Upper lobe of left lung (tissue), 6 donors: ENCODE measurements around the gene SURF6. TPM values are rescaled to one million over a fixed set of nuclear protein-coding genes. Genes with fewer than 3 reads are reported as not detected.
"Not testable (repeated sequence)": the region's sequence is repeated elsewhere in the genome, so short reads cannot be mapped to it uniquely, and the experiment has no call there.

Experiments used
- ATAC-seq, 2 donors: fragments of 200-7000 bp; cut with Tn5 transposase; one replicate each; pipeline ENCODE4 v1.9.1; 2022; ENCODE audit warnings: mild to moderate bottlenecking in 2 of 2, moderate library complexity in 2 of 2; ENCODE audit not compliant: low FRiP score in 2 of 2
- DNase-seq, 2 donors: peaks; one replicate each; pipeline ENCODE4 v3.0.0-alpha.2; 2019 to 2020
- H3K27ac ChIP-seq, 4 donors: fragments of 200-600 bp; sonication (generic); one replicate each; pipeline ENCODE4 v1.5.1; 2016 to 2019
- H3K27me3 ChIP-seq, 4 donors: fragments of 200-600 bp; sonication (generic); one replicate each; pipeline ENCODE4 v1.5.1; 2017 to 2019
- H3K36me3 ChIP-seq, 4 donors: fragments of 200-600 bp; sonication (generic); one replicate each; pipeline ENCODE4 v1.5.1; 2016 to 2019
- H3K4me1 ChIP-seq, 4 donors: fragments of 200-600 bp; sonication (generic); one replicate each; pipeline ENCODE4 v1.5.1; 2018 to 2019
- H3K4me3 ChIP-seq, 4 donors: fragments of 200-600 bp; sonication (generic); one replicate each; pipeline ENCODE4 v1.5.1; 2017 to 2019; ENCODE audit warnings: mild to moderate bottlenecking in 2 of 4, moderate library complexity in 1 of 4
- H3K9me3 ChIP-seq, 4 donors: fragments of 200-600 bp; sonication (generic); one replicate each; pipeline ENCODE4 v1.5.1; 2018 to 2019
- CTCF ChIP-seq, 6 experiments: fragments of 450-650 bp in 4 of 6; fragments of 200-600 bp in 2 of 6; sonication (generic) in 2 of 6; IDR thresholded peaks; one replicate each; pipeline ENCODE4 v1.5.1; 2016 to 2019; ENCODE audit warnings: antibody characterized with exemption in 6 of 6
- EP300 ChIP-seq, 4 donors: sonication (generic); formaldehyde crosslinking; IDR thresholded peaks; one replicate each; pipeline ENCODE4 v1.5.1; 2017; ENCODE audit warnings: antibody characterized with exemption in 4 of 4, control low read depth in 2 of 4
- POLR2A ChIP-seq, 4 donors: fragments of 450-650 bp; IDR thresholded peaks; one replicate each; pipeline ENCODE4 v1.5.1; 2016 to 2017; ENCODE audit warnings: antibody characterized with exemption in 4 of 4, mild to moderate bottlenecking in 2 of 4
- POLR2AphosphoS5 ChIP-seq, 2 donors: sonication (generic); formaldehyde crosslinking; IDR thresholded peaks; one replicate each; pipeline ENCODE4 v1.5.1; 2017; ENCODE audit warnings: antibody characterized with exemption in 2 of 2
- WGBS, 2 donors: methylation state at CpG; one replicate each; pipeline ENCODE4 v1.1.5; 2017 to 2018; 5-methylcytosine and 5-hydroxymethylcytosine counted together
- total RNA-seq, 6 donors: library from RNA; depleted of rRNA in 4 of 6; stranded (reverse); fragments of >200 nt in 4 of 6; gene quantifications; one replicate each; pipeline versions ENCODE4 v1.1.0 to v1.2.1, GENCODE V29; 2016 to 2021
- donor health status: DM: no; HTN: no; CAD: no; lungs with moderate emphysema.
- donor health status: DM: no; HTN: yes; CAD: no; lungs with severe emphysema.

The SURF6 gene
- total RNA-seq, 6 donors from 2014 or later, result 16.6 to 30.4 (median 24.7) TPM

- Histone ChIP-seq H3K36me3 (peaks cover 4 to 72% (median 47%) of the 10 kb centered on the region in 4 donors), H3K4me1 (peaks cover 11 to 36% (median 15%) of the 10 kb centered on the region in 4 donors), H3K27me3 (no peaks in the 10 kb centered on the region), H3K4me3 (no peak overlapping the region), H3K27ac (peak overlapping the region in 2 of 4 donors; percentile 23 to 33), H3K9me3 (no peaks in the 10 kb centered on the region)
- DNase-seq (no peak), ATAC-seq (no peak)
- 77 to 85% methylated on average over 10 to 12 of the region's 12 CpGs for WGBS, 2 donors
- no peak for TF ChIP-seq POLR2A (IDR thresholded peaks at IDR 0.05)
- TF ChIP-seq POLR2AphosphoS5 (IDR thresholded peaks at IDR 0.05), result no peak
- TF ChIP-seq CTCF (IDR thresholded peaks at IDR 0.05), result no peak
- TF ChIP-seq EP300 (IDR thresholded peaks at IDR 0.05), result no peak
Observed at GRCh38 chr9:133342069-133342406, 6.0 kb upstream of the SURF6 start.

- Histone ChIP-seq H3K9me3 (no peaks in the 10 kb centered on the region), H3K4me1 (peaks cover 9 to 35% (median 13%) of the 10 kb centered on the region in 4 donors), H3K27ac (peak overlapping the region; percentile 33 to 62 (median 53)), H3K36me3 (peaks cover 4 to 72% (median 47%) of the 10 kb centered on the region in 4 donors), H3K27me3 (no peaks in the 10 kb centered on the region), H3K4me3 (peak overlapping the region in 1 of 4 donors; percentile 10)
- DNase-seq (peak; percentile 65 to 70), ATAC-seq (peak; percentile 80 to 83)
- TF ChIP-seq POLR2AphosphoS5 (IDR thresholded peaks at IDR 0.05) (no peak), CTCF (IDR thresholded peaks at IDR 0.05) (no peak), POLR2A (IDR thresholded peaks at IDR 0.05) (no peak), EP300 (IDR thresholded peaks at IDR 0.05) (no peak)
- 77 to 83% methylated on average over 14 of the region's 15 CpGs for WGBS, 2 donors
Observed at GRCh38 chr9:133341369-133342068, 5.5 kb upstream of the SURF6 start.

GRCh38 chr9:133340916-133341315, 4.9 kb upstream of the SURF6 start:
- peak in 1 of 2 donors; percentile 38 for DNase-seq
- Histone ChIP-seq H3K9me3 (no peaks in the 10 kb centered on the region), H3K4me1 (peaks cover 4 to 34% (median 11%) of the 10 kb centered on the region in 4 donors), H3K27me3 (no peaks in the 10 kb centered on the region), H3K4me3 (peak overlapping the region in 1 of 4 donors; percentile 10), H3K27ac (peak overlapping the region in 3 of 4 donors; percentile 33 to 59 (median 47)), H3K36me3 (peaks cover 4 to 72% (median 47%) of the 10 kb centered on the region in 4 donors)
- WGBS, 2 donors, result 69 to 83% methylated on average over 6 to 13 of the region's 13 CpGs
- TF ChIP-seq CTCF (IDR thresholded peaks at IDR 0.05), result no peak
- TF ChIP-seq EP300 (IDR thresholded peaks at IDR 0.05), result no peak
- no peak for TF ChIP-seq POLR2A (IDR thresholded peaks at IDR 0.05)
- no peak for TF ChIP-seq POLR2AphosphoS5 (IDR thresholded peaks at IDR 0.05)
- no peak for ATAC-seq

GRCh38 chr9:133340256-133340655, 4.3 kb upstream of the SURF6 start:
- Histone ChIP-seq H3K4me1 (peaks cover 7 to 38% (median 13%) of the 10 kb centered on the region in 4 donors), H3K27me3 (no peaks in the 10 kb centered on the region), H3K4me3 (peak overlapping the region in 1 of 4 donors; percentile 10), H3K9me3 (no peaks in the 10 kb centered on the region), H3K36me3 (peaks cover 4 to 66% (median 42%) of the 10 kb centered on the region in 4 donors), H3K27ac (peak overlapping the region in 3 of 4 donors; percentile 33 to 59 (median 47))
- WGBS, 2 donors, result 39 to 57% methylated on average over 3 of the region's 3 CpGs
- TF ChIP-seq EP300 (IDR thresholded peaks at IDR 0.05), result no peak
- DNase-seq, result no peak
- no peak for ATAC-seq

- ATAC-seq (no peak), DNase-seq (no peak)
- Histone ChIP-seq H3K4me1 (peaks cover 13 to 44% (median 19%) of the 10 kb centered on the region in 4 donors), H3K4me3 (no peak overlapping the region), H3K36me3 (peaks cover 4 to 60% (median 38%) of the 10 kb centered on the region in 4 donors), H3K9me3 (no peaks in the 10 kb centered on the region), H3K27ac (no peak overlapping the region), H3K27me3 (no peaks in the 10 kb centered on the region)
- 80 to 82% methylated on average over 5 of the region's 5 CpGs for WGBS, 2 donors
- TF ChIP-seq POLR2AphosphoS5 (IDR thresholded peaks at IDR 0.05) (no peak), CTCF (IDR thresholded peaks at IDR 0.05) (no peak), POLR2A (IDR thresholded peaks at IDR 0.05) (no peak), EP300 (IDR thresholded peaks at IDR 0.05) (no peak)
Observed at GRCh38 chr9:133339641-133340040, 3.7 kb upstream of the SURF6 start.

- ATAC-seq, H3K9me3 ChIP-seq, DNase-seq, H3K27me3 ChIP-seq, H3K27ac ChIP-seq: not testable (repeated sequence)
- Histone ChIP-seq H3K4me3 (peak overlapping the region in 3 of 4 donors; percentile 90 to 98 (median 91)), H3K36me3 (peaks cover 31 to 57% (median 39%) of the 10 kb centered on the region in 4 donors), H3K4me1 (peaks cover 21 to 36% (median 24%) of the 10 kb centered on the region in 4 donors)
- WGBS, 2 donors, result 58 to 65% methylated on average over 11 of the region's 11 CpGs
Observed at GRCh38 chr9:133334888-133335287, 1.1 kb downstream of the SURF6 start.
